Psoas muscle (tissue), 8 donors: ENCODE results near the gene THUMPD2. TPM values are rescaled to one million over a fixed set of nuclear protein-coding genes. Genes with fewer than 3 reads are reported as not detected.

ENCODE experiments used
- ATAC-seq, 4 donors: fragments of 200-7000 bp; cut with Tn5 transposase; one replicate each; pipeline ENCODE4 v1.9.1; 2020; ENCODE audit warnings: moderate library complexity in 3 of 4, mild to moderate bottlenecking in 2 of 4
- DNase-seq, 2 donors: peaks; one replicate each; pipeline ENCODE4 v3.0.0-alpha.2; 2020
- H3K27ac ChIP-seq: fragments of 200-600 bp; one replicate; pipeline ENCODE4 v1.8.0; 2022
- H3K27me3 ChIP-seq, 3 donors: fragments of 200-600 bp in 1 of 3; one replicate each; pipeline versions ENCODE4 v1.6.1 to v1.8.0; 2013 to 2022; ENCODE audit warnings: low read length in 2 of 3, mild to moderate bottlenecking in 2 of 3, moderate library complexity in 1 of 3; ENCODE audit not compliant: insufficient read depth in 3 of 3
- H3K36me3 ChIP-seq, 2 donors: fragments of 200-600 bp in 1 of 2; one replicate each; pipeline versions ENCODE4 v1.6.1 to v1.8.0; 2013 to 2022; ENCODE audit warnings: low read depth in 1 of 2, mild to moderate bottlenecking in 1 of 2, moderate library complexity in 1 of 2; ENCODE audit not compliant: insufficient read depth in 1 of 2
- H3K4me1 ChIP-seq: fragments of 200-600 bp; one replicate; pipeline ENCODE4 v1.8.0; 2022
- H3K4me3 ChIP-seq: fragments of 200-600 bp; one replicate; pipeline ENCODE4 v1.8.0; 2022; ENCODE audit warnings: mild to moderate bottlenecking
- H3K9me3 ChIP-seq: fragments of 200-600 bp; one replicate; pipeline ENCODE4 v1.8.0; 2022
- WGBS, 3 donors: extraction: QIAGEN DNeasy Blood & Tissue Kit; methylation state at CpG; one replicate each; pipeline versions ENCODE4 v1.1.6 to v1.1.7; 2013; 5-methylcytosine and 5-hydroxymethylcytosine counted together
- intact Hi-C, 2 donors: fragments of 100-400 bp; cut with DNase I; formaldehyde crosslinking; loops; one replicate each; pipeline versions ENCODE4 v1.11.0 to v1.14.2; 2022
- polyA plus RNA-seq, 3 donors: library from polyadenylated mRNA; stranded (reverse); fragments of 200-250 nt; gene quantifications; one replicate each; pipeline ENCODE4 v1.2.3, GENCODE V29; 2013
- total RNA-seq, 4 donors: library from RNA; stranded (reverse); fragmentation: NEBNext Ultra II Directional in 2 of 4; extraction: Animal tissue kit (Norgen Biotek cat#: 25700) in 2 of 4; gene quantifications; one replicate each; pipeline versions ENCODE4 v1.2.1 to v1.2.4, GENCODE V29; 2021 to 2023
- TF ChIP-seq, protein P1 (sequence below): fragments of 200-600 bp; IDR thresholded peaks from one replicate; pipeline ENCODE4 v1.8.0; 2022; ENCODE audit warnings: antibody characterized with exemption
- donor health status: healthy with polysubstance abuse.
- donor health status: DM: no; HTN: no; CAD: no; lungs with moderate emphysema.
- donor health status: Bipolar disorder and iron deficiency.
- donor health status: healthy.
- donor health status: DM: yes; HTN: yes; CAD: no.
- donor health status: DM: no; HTN: no; CAD: no.
- donor health status: DM: no; HTN: no; CAD: no.
- donor health status: DM: yes; HTN: yes; CAD: no.

THUMPD2 gene
- total and polyA plus RNA-seq, 7 donors: 6.5 to 12.7 (median 7.5) TPM

DNA sequence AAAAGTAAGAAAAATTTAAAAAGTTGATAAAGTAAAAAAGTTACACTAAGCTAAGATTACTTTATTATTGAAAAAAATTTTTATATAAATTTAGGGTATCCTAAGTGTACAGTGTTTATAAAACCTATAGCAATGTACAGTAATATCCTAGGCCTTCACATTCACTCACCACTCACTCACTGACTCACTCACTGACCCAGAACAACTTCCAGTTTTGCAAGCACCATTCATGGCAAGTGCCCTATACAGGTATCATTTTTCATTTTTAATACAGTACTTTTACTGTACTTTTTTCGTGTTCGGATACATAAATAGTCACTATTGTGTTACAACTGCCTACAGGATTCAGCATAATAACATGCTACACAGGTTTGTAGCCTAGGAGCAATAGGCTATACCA, 8.9 kb upstream of the THUMPD2 start:
- H3K4me3 ChIP-seq: no peak overlapping the region
- ATAC-seq (no peak), DNase-seq (no peak)
- intact Hi-C loops: no loop called here
- H3K4me1 ChIP-seq: no peaks in the 10 kb centered on the region
- no peaks in the 10 kb centered on the region for H3K27me3 ChIP-seq
- TF ChIP-seq, protein P1, sequence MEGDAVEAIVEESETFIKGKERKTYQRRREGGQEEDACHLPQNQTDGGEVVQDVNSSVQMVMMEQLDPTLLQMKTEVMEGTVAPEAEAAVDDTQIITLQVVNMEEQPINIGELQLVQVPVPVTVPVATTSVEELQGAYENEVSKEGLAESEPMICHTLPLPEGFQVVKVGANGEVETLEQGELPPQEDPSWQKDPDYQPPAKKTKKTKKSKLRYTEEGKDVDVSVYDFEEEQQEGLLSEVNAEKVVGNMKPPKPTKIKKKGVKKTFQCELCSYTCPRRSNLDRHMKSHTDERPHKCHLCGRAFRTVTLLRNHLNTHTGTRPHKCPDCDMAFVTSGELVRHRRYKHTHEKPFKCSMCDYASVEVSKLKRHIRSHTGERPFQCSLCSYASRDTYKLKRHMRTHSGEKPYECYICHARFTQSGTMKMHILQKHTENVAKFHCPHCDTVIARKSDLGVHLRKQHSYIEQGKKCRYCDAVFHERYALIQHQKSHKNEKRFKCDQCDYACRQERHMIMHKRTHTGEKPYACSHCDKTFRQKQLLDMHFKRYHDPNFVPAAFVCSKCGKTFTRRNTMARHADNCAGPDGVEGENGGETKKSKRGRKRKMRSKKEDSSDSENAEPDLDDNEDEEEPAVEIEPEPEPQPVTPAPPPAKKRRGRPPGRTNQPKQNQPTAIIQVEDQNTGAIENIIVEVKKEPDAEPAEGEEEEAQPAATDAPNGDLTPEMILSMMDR: no peak
- H3K27ac ChIP-seq: no peak overlapping the region
- H3K36me3 ChIP-seq: no peaks in the 10 kb centered on the region
- H3K9me3 ChIP-seq: no peaks in the 10 kb centered on the region
- WGBS, 3 donors: 72 to 91% (median 83%) methylated on average over 2 of the region's 2 CpGs

GRCh38 chr2:39786761-39787522, 7.9 kb upstream of the THUMPD2 start:
- H3K27me3 ChIP-seq: no peaks in the 10 kb centered on the region
- no peak overlapping the region for H3K4me3 ChIP-seq
- TF ChIP-seq, protein P1: no peak
- ATAC-seq (no peak), DNase-seq (no peak)
- H3K27ac ChIP-seq: no peak overlapping the region
- H3K4me1 ChIP-seq: no peaks in the 10 kb centered on the region
- 89 to 93% (median 93%) methylated on average over 7 of the region's 7 CpGs for WGBS, 3 donors
- no peaks in the 10 kb centered on the region for H3K36me3 ChIP-seq
- intact Hi-C loops: no loop called here
- no peaks in the 10 kb centered on the region for H3K9me3 ChIP-seq

- WGBS, 3 donors: 45 to 50% (median 49%) methylated on average over 2 of the region's 2 CpGs
- no peak overlapping the region for H3K27ac ChIP-seq
These were observed 3.5 kb upstream of the THUMPD2 start for GRCh38 chr2:39782591-39782990.

DNA sequence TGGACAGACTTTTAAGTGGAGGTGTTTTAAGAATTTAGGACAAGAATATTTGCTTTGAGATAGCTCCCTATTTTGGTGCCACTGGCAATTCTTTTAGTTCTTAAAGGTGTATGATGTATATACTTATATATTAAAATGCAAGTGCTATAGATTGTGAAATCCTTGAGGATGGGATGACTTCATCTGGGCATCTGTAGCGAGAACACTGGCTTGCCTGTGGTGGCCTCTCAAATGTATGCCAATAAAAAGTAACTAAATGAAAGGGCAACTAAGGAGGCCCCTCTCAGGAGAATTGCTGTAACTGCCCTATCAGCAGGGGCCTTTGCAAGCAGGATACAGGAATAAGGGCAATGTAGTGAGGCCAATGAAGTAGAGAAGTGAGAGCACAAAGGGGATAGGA, 2.6 kb upstream of the THUMPD2 start:
- ATAC-seq: no peak
- no peak for DNase-seq
- Histone ChIP-seq H3K4me1 (peaks cover 14% of the 10 kb centered on the region), H3K4me3 (peak overlapping the region; percentile 27), H3K27me3 (no peaks in the 10 kb centered on the region), H3K9me3 (no peaks in the 10 kb centered on the region), H3K27ac (no peak overlapping the region), H3K36me3 (no peaks in the 10 kb centered on the region)
- WGBS, 3 donors: 70 to 95% (median 89%) methylated on average over 1 of the region's 1 CpG
- TF ChIP-seq, protein P1: no peak
- intact Hi-C loops: no loop called here

More at GRCh38 chr2:39782591-39782990, 3.5 kb upstream of the THUMPD2 start:
- H3K36me3 ChIP-seq: no peaks in the 10 kb centered on the region
- no peaks in the 10 kb centered on the region for H3K27me3 ChIP-seq
- DNase-seq (no peak), ATAC-seq (no peak)
- no peaks in the 10 kb centered on the region for H3K9me3 ChIP-seq
- no peak overlapping the region for H3K4me3 ChIP-seq
- TF ChIP-seq, protein P1: no peak
- intact Hi-C loops: no loop called here
- peaks cover 6% of the 10 kb centered on the region for H3K4me1 ChIP-seq
